Breast epithelium (tissue), 3 donors: ENCODE data around the gene CCBE1.

Experiments used
- CTCF ChIP-seq, 3 donors: fragments of 450-650 bp; IDR thresholded peaks; one replicate each; pipeline ENCODE4 v1.5.1; 2016 to 2017; ENCODE audit warnings: antibody characterized with exemption in 3 of 3, mild to moderate bottlenecking in 3 of 3, moderate library complexity in 3 of 3
- POLR2A ChIP-seq: fragments of 450-650 bp; IDR thresholded peaks from one replicate; pipeline ENCODE4 v1.6.1; 2016; ENCODE audit warnings: antibody characterized with exemption, mild to moderate bottlenecking, moderate library complexity

GRCh38 chr18:59649591-59649990 is 47.6 kb downstream of the CCBE1 start:
- TF ChIP-seq CTCF (IDR thresholded peaks at IDR 0.05) (no peak), POLR2A (no peak)
